GM10266 (cell line): ENCODE measurements around the gene CLN6.

Source experiments
- DNase-seq: peaks from one replicate; pipeline ENCODE4 v3.0.0; 2012; ENCODE audit errors: extremely low spot score
- TF ChIP-seq, protein P1 (sequence below): IDR thresholded peaks from 2 replicates; pipeline ENCODE4 v1.5.1; 2012; ENCODE audit warnings: mild to moderate bottlenecking, low read depth; ENCODE audit not compliant: control insufficient read depth, insufficient read depth; ENCODE audit errors: missing control alignments

The CLN6 gene

GRCh38 chr15:68208136-68208535, 21.4 kb downstream of the CLN6 start:
- TF ChIP-seq, protein P1, sequence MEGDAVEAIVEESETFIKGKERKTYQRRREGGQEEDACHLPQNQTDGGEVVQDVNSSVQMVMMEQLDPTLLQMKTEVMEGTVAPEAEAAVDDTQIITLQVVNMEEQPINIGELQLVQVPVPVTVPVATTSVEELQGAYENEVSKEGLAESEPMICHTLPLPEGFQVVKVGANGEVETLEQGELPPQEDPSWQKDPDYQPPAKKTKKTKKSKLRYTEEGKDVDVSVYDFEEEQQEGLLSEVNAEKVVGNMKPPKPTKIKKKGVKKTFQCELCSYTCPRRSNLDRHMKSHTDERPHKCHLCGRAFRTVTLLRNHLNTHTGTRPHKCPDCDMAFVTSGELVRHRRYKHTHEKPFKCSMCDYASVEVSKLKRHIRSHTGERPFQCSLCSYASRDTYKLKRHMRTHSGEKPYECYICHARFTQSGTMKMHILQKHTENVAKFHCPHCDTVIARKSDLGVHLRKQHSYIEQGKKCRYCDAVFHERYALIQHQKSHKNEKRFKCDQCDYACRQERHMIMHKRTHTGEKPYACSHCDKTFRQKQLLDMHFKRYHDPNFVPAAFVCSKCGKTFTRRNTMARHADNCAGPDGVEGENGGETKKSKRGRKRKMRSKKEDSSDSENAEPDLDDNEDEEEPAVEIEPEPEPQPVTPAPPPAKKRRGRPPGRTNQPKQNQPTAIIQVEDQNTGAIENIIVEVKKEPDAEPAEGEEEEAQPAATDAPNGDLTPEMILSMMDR = no peak
- DNase-seq = no peak

DNA sequence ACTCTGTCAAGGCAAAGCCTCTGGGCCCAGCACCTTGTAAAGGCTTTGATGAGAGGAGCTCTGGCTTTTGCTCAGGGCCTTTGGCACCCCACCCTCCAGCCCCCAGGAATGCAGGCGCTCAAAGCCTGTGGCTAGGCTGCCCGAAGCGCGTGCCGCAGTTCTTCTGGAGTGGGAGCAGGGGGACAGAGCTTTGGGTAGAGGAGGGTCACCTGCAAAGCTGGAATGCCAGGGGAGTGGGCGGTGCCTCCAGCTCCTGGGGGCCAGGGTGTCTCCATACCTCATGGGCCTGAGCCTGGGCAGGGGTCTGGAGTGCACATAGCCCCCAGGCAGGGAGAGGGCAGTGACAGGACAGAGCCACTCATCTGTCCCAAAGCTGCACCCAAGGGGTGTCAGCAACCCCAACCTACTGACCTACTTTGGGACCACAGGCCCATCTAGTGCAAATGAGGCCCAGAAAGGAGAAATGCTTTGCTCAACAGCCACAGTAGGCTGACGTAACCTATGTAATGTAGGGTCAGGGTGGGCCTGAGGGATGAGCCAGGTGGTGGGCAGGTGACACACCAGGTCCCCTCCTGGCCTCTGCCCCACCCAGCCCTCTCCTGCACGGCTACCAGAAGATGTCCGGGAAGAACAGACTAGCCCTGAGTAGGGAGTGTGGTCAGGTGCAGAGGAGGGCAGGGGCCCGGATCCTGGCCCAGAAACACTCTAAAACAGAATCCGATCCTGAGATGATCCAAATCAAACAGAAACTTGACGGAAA, 22.2 kb downstream of the CLN6 start:
- TF ChIP-seq, protein P1 = no peak
- DNase-seq = no peak

- TF ChIP-seq, protein P1 = no peak
- DNase-seq = no peak
Measured at GRCh38 chr15:68206711-68207151, 22.8 kb downstream of the CLN6 start.

DNA sequence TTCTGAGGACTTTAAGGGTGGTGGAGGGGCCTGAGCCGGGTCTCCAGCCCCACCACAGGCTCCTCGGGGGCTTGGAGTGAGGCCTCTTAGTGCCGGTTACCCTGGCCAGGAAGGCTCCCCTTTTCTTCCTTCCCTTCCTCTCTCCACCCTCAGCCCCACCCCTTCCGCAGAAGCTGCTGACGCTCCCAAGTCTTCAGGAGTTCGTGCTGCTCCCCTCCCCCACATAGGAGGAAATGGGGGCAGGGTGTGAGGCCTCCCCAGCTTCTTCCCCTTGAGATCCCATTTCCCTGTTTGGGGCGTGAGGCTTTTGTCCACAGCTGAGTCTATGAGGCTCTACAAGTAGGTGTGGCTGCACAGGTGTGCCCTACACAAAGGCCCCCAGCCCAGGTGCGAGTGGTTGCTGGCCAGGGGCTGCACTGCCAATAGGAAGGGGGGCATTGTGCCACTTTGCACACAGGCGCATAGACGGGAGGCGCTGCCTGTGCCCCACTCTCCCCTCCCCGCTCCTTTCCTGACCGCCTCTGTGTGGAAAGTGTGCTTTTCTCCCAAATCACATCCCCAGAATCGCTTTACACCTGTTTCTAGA, 23.5 kb downstream of the CLN6 start:
- TF ChIP-seq, protein P1 = no peak
- DNase-seq = no peak

GRCh38 chr15:68205558-68205944, 24.0 kb downstream of the CLN6 start:
- no peak for DNase-seq
- TF ChIP-seq, protein P1 = no peak

GRCh38 chr15:68204776-68205557, 24.6 kb downstream of the CLN6 start, which contains the start of gene CALML4:
Gene CALML4, minus strand, starts transcription at chr15:68205332. Its CDS starts 85 bp downstream, at chr15:68205247.
- DNase-seq = no peak
- TF ChIP-seq, protein P1 = no peak
